NT2/D1 (cell line): Measurements from ENCODE around the gene FAM13A.

Experiments
- DNase-seq: peaks from one replicate; pipeline ENCODE4 v3.0.0-alpha.2; 2011; ENCODE audit warnings: low read depth, low spot score
- H3K27me3 ChIP-seq: 2 replicates; pipeline ENCODE4 v1.6.0; 2011; ENCODE audit warnings: mild to moderate bottlenecking; ENCODE audit not compliant: insufficient read length, insufficient read depth
- H3K36me3 ChIP-seq: 2 replicates; pipeline ENCODE4 v1.6.1; 2011; ENCODE audit warnings: mild to moderate bottlenecking, low read length, mixed read lengths; ENCODE audit not compliant: insufficient read depth, insufficient read length
- H3K4me1 ChIP-seq: 2 replicates; pipeline ENCODE4 v1.5.1; 2011; ENCODE audit not compliant: insufficient read depth, insufficient read length
- H3K4me3 ChIP-seq: 2 replicates; pipeline ENCODE4 v1.5.1; 2011; ENCODE audit warnings: low read depth; ENCODE audit not compliant: insufficient read length
- H3K9ac ChIP-seq: 2 replicates; pipeline ENCODE4 v1.6.0; 2011; ENCODE audit warnings: low read depth; ENCODE audit not compliant: insufficient read length
- H3K9me3 ChIP-seq: 2 replicates; pipeline ENCODE4 v1.5.1; 2011; ENCODE audit warnings: mild to moderate bottlenecking, low read length; ENCODE audit not compliant: insufficient read depth
- SUZ12 ChIP-seq: IDR thresholded peaks from 2 replicates; pipeline ENCODE4 v1.6.1; 2011; ENCODE audit not compliant: insufficient read length, insufficient read depth; ENCODE audit errors: extremely low read depth
- YY1 ChIP-seq: IDR thresholded peaks from 2 replicates; pipeline ENCODE4 v1.6.1; 2011; ENCODE audit not compliant: insufficient read length, insufficient read depth
- ZNF274 ChIP-seq: IDR thresholded peaks from 2 replicates; pipeline ENCODE4 v1.6.1; 2011; ENCODE audit warnings: mild to moderate bottlenecking, low read depth, low read length

FAM13A gene

GRCh38 chr4:88731381-88731780, 325.6 kb downstream of the FAM13A start:
- Histone ChIP-seq H3K4me3 (no peak overlapping the region), H3K36me3 (peaks cover 18% of the 10 kb centered on the region), H3K4me1 (no peaks in the 10 kb centered on the region), H3K9me3 (no peaks in the 10 kb centered on the region), H3K9ac (no peak overlapping the region), H3K27me3 (no peaks in the 10 kb centered on the region)
- no peak for DNase-seq
- TF ChIP-seq SUZ12 (no peak), YY1 (no peak), ZNF274 (no peak)

- no peaks in the 10 kb centered on the region for H3K9me3 ChIP-seq
- DNase-seq, result no peak
- no peaks in the 10 kb centered on the region for H3K4me1 ChIP-seq
- no peak overlapping the region for H3K4me3 ChIP-seq
- H3K36me3 ChIP-seq, result peaks cover 18% of the 10 kb centered on the region
- no peak for TF ChIP-seq ZNF274
- TF ChIP-seq YY1, result no peak
- no peak for TF ChIP-seq SUZ12
- no peaks in the 10 kb centered on the region for H3K27me3 ChIP-seq
- no peak overlapping the region for H3K9ac ChIP-seq
Measured at GRCh38 chr4:88730811-88731210, 326.2 kb downstream of the FAM13A start.

GRCh38 chr4:88729146-88729760, 327.7 kb downstream of the FAM13A start:
- Histone ChIP-seq H3K27me3 (no peaks in the 10 kb centered on the region), H3K36me3 (peaks cover 12% of the 10 kb centered on the region), H3K4me3 (no peak overlapping the region), H3K9ac (no peak overlapping the region), H3K4me1 (no peaks in the 10 kb centered on the region), H3K9me3 (no peaks in the 10 kb centered on the region)
- DNase-seq, result no peak
- no peak for TF ChIP-seq SUZ12

GRCh38 chr4:88728146-88728545, 328.8 kb downstream of the FAM13A start:
- Histone ChIP-seq H3K4me3 (no peak overlapping the region), H3K36me3 (peaks cover 12% of the 10 kb centered on the region), H3K4me1 (no peaks in the 10 kb centered on the region), H3K27me3 (no peaks in the 10 kb centered on the region), H3K9me3 (no peaks in the 10 kb centered on the region), H3K9ac (no peak overlapping the region)
- no peak for TF ChIP-seq YY1
- TF ChIP-seq ZNF274, result no peak
- TF ChIP-seq SUZ12, result no peak
- DNase-seq, result no peak

- Histone ChIP-seq H3K4me1 (no peaks in the 10 kb centered on the region), H3K9ac (no peak overlapping the region), H3K36me3 (peaks cover 12% of the 10 kb centered on the region), H3K9me3 (no peaks in the 10 kb centered on the region), H3K4me3 (no peak overlapping the region), H3K27me3 (no peaks in the 10 kb centered on the region)
- no peak for DNase-seq
- TF ChIP-seq YY1 (no peak), SUZ12 (no peak), ZNF274 (no peak)
Measured at GRCh38 chr4:88725986-88726385, 331.0 kb downstream of the FAM13A start.

- Histone ChIP-seq H3K4me3 (no peak overlapping the region), H3K4me1 (no peaks in the 10 kb centered on the region), H3K36me3 (peaks cover 12% of the 10 kb centered on the region), H3K9me3 (no peaks in the 10 kb centered on the region), H3K27me3 (no peaks in the 10 kb centered on the region), H3K9ac (no peak overlapping the region)
- no peak for TF ChIP-seq YY1
- no peak for TF ChIP-seq ZNF274
- TF ChIP-seq SUZ12, result no peak
- DNase-seq, result no peak
Measured at GRCh38 chr4:88725143-88725542, 331.8 kb downstream of the FAM13A start.

GRCh38 chr4:88724406-88724805, 332.6 kb downstream of the FAM13A start:
- H3K4me1 ChIP-seq, result no peaks in the 10 kb centered on the region
- H3K36me3 ChIP-seq, result peaks cover 12% of the 10 kb centered on the region
- H3K27me3 ChIP-seq, result no peaks in the 10 kb centered on the region
- no peak overlapping the region for H3K9ac ChIP-seq
- DNase-seq, result no peak
- TF ChIP-seq YY1, result no peak
- no peak for TF ChIP-seq ZNF274
- H3K4me3 ChIP-seq, result no peak overlapping the region
- H3K9me3 ChIP-seq, result no peaks in the 10 kb centered on the region

- Histone ChIP-seq H3K27me3 (no peaks in the 10 kb centered on the region), H3K9me3 (peaks cover 2% of the 10 kb centered on the region; the same call in 1 of the 2 replicates), H3K4me3 (no peak overlapping the region), H3K36me3 (peaks cover 5% of the 10 kb centered on the region), H3K4me1 (no peaks in the 10 kb centered on the region), H3K9ac (no peak overlapping the region)
- no peak for TF ChIP-seq SUZ12
- no peak for TF ChIP-seq ZNF274
- no peak for TF ChIP-seq YY1
- DNase-seq, result no peak
Measured at GRCh38 chr4:88722828-88723227, 334.2 kb downstream of the FAM13A start.
